DMS79 (cell line): ENCODE measurements around the gene INAVA.
"Not testable (repeated sequence)": the region's sequence is repeated elsewhere in the genome, so short reads cannot be mapped to it uniquely, and the experiment has no call there.

Experiments used
- DNase-seq: peaks from one replicate; lab custom pipeline; 2025; lab: John Stamatoyannopoulos, UW

Gene INAVA

DNA sequence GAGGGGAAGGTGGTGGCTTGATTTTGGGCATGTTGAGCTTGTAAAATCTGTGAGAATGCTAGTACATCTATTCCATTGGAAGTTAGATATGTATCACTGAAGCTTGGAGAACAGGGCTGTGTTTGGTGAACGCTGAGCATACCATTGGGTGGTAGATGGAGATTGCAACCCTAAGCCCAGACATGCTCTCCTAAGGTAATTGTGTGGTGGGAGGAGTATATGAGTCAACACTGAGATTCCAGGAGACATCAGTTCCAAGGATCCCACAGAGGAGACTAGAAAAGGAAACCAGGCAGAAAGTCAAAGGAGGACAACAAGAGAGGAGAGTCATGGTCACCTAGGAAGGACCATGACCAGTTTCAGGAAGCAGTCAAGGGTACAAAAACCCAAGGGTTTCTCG lies 68.4 kb downstream of the INAVA start:
- DNase-seq = no peak

DNA sequence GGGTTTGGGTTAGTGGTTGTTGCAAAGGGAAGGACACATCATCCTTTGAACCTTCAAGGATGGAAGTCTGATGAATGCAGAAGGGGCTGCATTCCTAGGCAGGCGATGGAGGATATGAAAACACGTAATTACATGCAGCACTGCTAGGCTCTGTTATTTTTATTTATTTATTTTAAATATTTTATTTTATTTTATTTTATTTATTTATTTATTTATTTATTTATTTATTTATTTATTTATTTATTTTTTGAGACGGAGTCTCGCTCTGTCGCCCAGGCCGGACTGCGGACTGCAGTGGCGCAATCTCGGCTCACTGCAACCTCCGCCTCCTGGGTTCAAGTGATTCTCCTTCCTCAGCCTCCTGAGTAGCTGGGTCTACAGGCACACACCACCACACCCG lies 69.2 kb downstream of the INAVA start:
- DNase-seq = not testable (repeated sequence)
